Neural cell (in vitro differentiated cells): Measurements from ENCODE around the gene PIGBOS1.

ENCODE experiments used
- CTCF ChIP-seq: fragments of 450-650 bp; IDR thresholded peaks from 2 replicates; pipeline ENCODE4 v1.5.1; 2014; ENCODE audit warnings: antibody characterized with exemption, mild to moderate bottlenecking, moderate library complexity; ENCODE audit not compliant: poor library complexity, severe bottlenecking
- EP300 ChIP-seq: fragments of 450-650 bp; conservative IDR thresholded peaks from 2 replicates; pipeline ENCODE4 v1.6.1; 2014; ENCODE audit warnings: antibody characterized with exemption, mild to moderate bottlenecking, moderate library complexity; ENCODE audit not compliant: poor library complexity, severe bottlenecking
- REST ChIP-seq: IDR thresholded peaks from 2 replicates; pipeline ENCODE4 v1.6.1; 2012; ENCODE audit warnings: borderline replicate concordance
- TAF1 ChIP-seq: IDR thresholded peaks from 2 replicates; pipeline ENCODE4 v1.6.1; 2012; ENCODE audit warnings: low read depth

GRCh38 chr15:55289746-55290527 lies 29.0 kb downstream of the PIGBOS1 start, which contains the start of gene RAB27A:
- TF ChIP-seq CTCF = no peak
- TF ChIP-seq REST = no peak
- no peak for TF ChIP-seq TAF1
- no peak for TF ChIP-seq EP300
